CD14-positive monocyte (primary cell): Measurements from ENCODE around the gene DBR1. TPM values are rescaled to one million over a fixed set of nuclear protein-coding genes. Genes with fewer than 3 reads are reported as not detected.

Experiments
- DNase-seq, 3 donors: peaks; one replicate each; pipeline ENCODE4 v3.0.0-alpha.2; 2011 to 2022
- H2AFZ ChIP-seq: 2 replicates; pipeline ENCODE4 v1.6.0; 2012; ENCODE audit warnings: mild to moderate bottlenecking, low read depth, low read length, inconsistent platforms; ENCODE audit not compliant: insufficient read depth, poor library complexity, severe bottlenecking
- H3K27ac ChIP-seq, 2 donors: 1 replicate in 1 of 2; 2 replicates in 1 of 2; pipeline ENCODE4 v1.5.1; 2012 to 2013; ENCODE audit warnings: low read length in 2 of 2, control low read depth in 1 of 2, inconsistent platforms in 1 of 2, low read depth in 1 of 2, mild to moderate bottlenecking in 1 of 2
- H3K27me3 ChIP-seq, 2 donors: one replicate each; pipeline versions ENCODE4 v1.6.0 to v1.6.1; 2011 to 2013; ENCODE audit warnings: low read length in 2 of 2; ENCODE audit not compliant: control insufficient read depth in 2 of 2, insufficient read depth in 2 of 2
- H3K36me3 ChIP-seq, 2 donors: replicated peaks in 1 of 2; 1 replicate in 1 of 2; 2 replicates in 1 of 2; pipeline versions ENCODE4 v1.5.1 to v1.6.1; 2012 to 2013; ENCODE audit warnings: low read length in 2 of 2, control low read depth in 1 of 2, inconsistent platforms in 1 of 2, mild to moderate bottlenecking in 1 of 2; ENCODE audit not compliant: insufficient read depth in 2 of 2, control insufficient read depth in 1 of 2
- H3K4me1 ChIP-seq, 2 donors: 1 replicate in 1 of 2; 2 replicates in 1 of 2; pipeline versions ENCODE4 v1.5.1 to v1.6.1; 2012 to 2013; ENCODE audit warnings: low read length in 2 of 2, control low read depth in 1 of 2, inconsistent platforms in 1 of 2, mild to moderate bottlenecking in 1 of 2, moderate library complexity in 1 of 2; ENCODE audit not compliant: insufficient read depth in 2 of 2, control insufficient read depth in 1 of 2
- H3K4me2 ChIP-seq: replicated peaks from 2 replicates; pipeline ENCODE3; 2012; ENCODE audit warnings: low read length, moderate library complexity, mild to moderate bottlenecking; ENCODE audit not compliant: poor library complexity, severe bottlenecking; ENCODE audit errors: extremely low read depth
- H3K4me3 ChIP-seq, 3 experiments: fragments of 200-600 bp in 1 of 3; sonication (generic) in 1 of 3; replicated peaks in 1 of 3; 1 replicate in 2 of 3; 2 replicates in 1 of 3; pipeline ENCODE4 v1.5.1; 2011 to 2013; ENCODE audit warnings: low read length in 3 of 3, mild to moderate bottlenecking in 3 of 3, control low read depth in 2 of 3, low read depth in 2 of 3, inconsistent platforms in 1 of 3, moderate library complexity in 1 of 3
- H3K79me2 ChIP-seq: 2 replicates; pipeline ENCODE4 v1.6.0; 2012; ENCODE audit warnings: mild to moderate bottlenecking, control low read depth, inconsistent platforms, low read length, moderate library complexity; ENCODE audit not compliant: insufficient read depth
- H3K9ac ChIP-seq: 2 replicates; pipeline ENCODE4 v1.6.0; 2017; ENCODE audit warnings: low read length, mild to moderate bottlenecking; ENCODE audit not compliant: insufficient read depth, poor library complexity, severe bottlenecking
- H3K9me3 ChIP-seq, 2 donors: replicated peaks in 1 of 2; 1 replicate in 1 of 2; 2 replicates in 1 of 2; pipeline versions ENCODE4 v1.5.1 to v1.6.1; 2012 to 2013; ENCODE audit warnings: low read length in 2 of 2, control low read depth in 1 of 2; ENCODE audit not compliant: control insufficient read depth in 1 of 2, insufficient read depth in 1 of 2
- H4K20me1 ChIP-seq: 2 replicates; pipeline ENCODE4 v1.6.0; 2012; ENCODE audit warnings: mild to moderate bottlenecking, low read length, control low read depth, moderate library complexity; ENCODE audit not compliant: insufficient read depth
- H3K27ac Mint-ChIP-seq, 7 donors: one replicate each; pipeline ENCODE4 v1.8.0; 2020; ENCODE audit warnings: mild to moderate bottlenecking in 7 of 7, mixed read lengths in 7 of 7, moderate library complexity in 6 of 7, inconsistent platforms in 2 of 7
- H3K27me3 Mint-ChIP-seq, 3 donors: one replicate each; pipeline ENCODE4 v1.8.0; 2021 to 2022; ENCODE audit warnings: low read depth in 3 of 3, mild to moderate bottlenecking in 3 of 3, mixed read lengths in 3 of 3, moderate library complexity in 3 of 3, inconsistent platforms in 1 of 3
- H3K36me3 Mint-ChIP-seq, 2 donors: one replicate each; pipeline ENCODE4 v1.8.0; 2020; ENCODE audit warnings: mixed read lengths in 2 of 2, inconsistent platforms in 1 of 2, mild to moderate bottlenecking in 1 of 2
- H3K4me1 Mint-ChIP-seq: one replicate; pipeline ENCODE4 v1.8.0; 2020; ENCODE audit warnings: mild to moderate bottlenecking, mixed read lengths
- H3K4me3 Mint-ChIP-seq, 2 donors: one replicate each; pipeline ENCODE4 v1.8.0; 2020; ENCODE audit warnings: mild to moderate bottlenecking in 2 of 2, mixed read lengths in 2 of 2, moderate library complexity in 1 of 2
- H3K9me3 Mint-ChIP-seq, 7 donors: one replicate each; pipeline ENCODE4 v1.8.0; 2020 to 2022; ENCODE audit warnings: mixed read lengths in 7 of 7, mild to moderate bottlenecking in 6 of 7, moderate library complexity in 6 of 7, inconsistent platforms in 2 of 7
- WGBS: methylation state at CpG from one replicate; pipeline ENCODE4 v1.1.5; 2013; ENCODE audit warnings: missing lambda C conversion rate; ENCODE audit not compliant: insufficient coverage; 5-methylcytosine and 5-hydroxymethylcytosine counted together
- intact Hi-C, 2 donors: fragments of 100-400 bp; cut with micrococcal nuclease; formaldehyde crosslinking; loops; one replicate each; pipeline versions ENCODE4 v1.15.0 to v1.15.1; 2023
- polyA plus RNA-seq, 3 donors: library from polyadenylated mRNA; depleted of rRNA in 1 of 3; unstranded in 2 of 3; stranded (reverse) in 1 of 3; fragments of 300-500 nt in 2 of 3; fragments of >200 nt in 1 of 3; fragmentation: Illumina TruSeq in 2 of 3; gene quantifications; 1 replicate in 2 of 3; 2 replicates in 1 of 3; pipeline ENCODE4 v1.2.3, GENCODE V29; 2012 to 2021
- TF ChIP-seq, protein P1 (sequence below): fragments of 200-600 bp; IDR thresholded peaks from one replicate; pipeline ENCODE4 v1.8.0; 2022; ENCODE audit warnings: antibody characterized with exemption, mild to moderate bottlenecking

Gene DBR1
- polyA plus RNA-seq, 3 donors, result 4.8 to 7.5 (median 5.6) TPM

DNA sequence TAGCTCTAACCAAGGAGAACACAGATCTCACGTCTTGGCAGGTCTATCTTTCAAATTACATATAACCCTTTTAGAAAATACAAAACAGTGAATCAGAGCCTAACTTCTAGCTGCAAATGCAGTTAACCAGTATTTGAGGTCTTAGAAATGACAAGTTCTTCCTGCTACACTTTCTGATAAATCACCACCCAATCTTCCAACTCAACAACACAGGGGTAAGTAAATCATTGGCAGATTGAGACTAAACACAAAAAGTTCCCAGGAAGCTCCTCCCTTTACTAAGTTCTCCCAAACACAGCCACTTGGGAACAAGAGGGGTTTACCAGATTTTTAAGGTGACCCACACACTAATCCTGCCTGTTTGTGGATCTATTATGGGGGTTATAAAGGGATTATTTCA, 42.5 kb downstream of the DBR1 start, which contains the start of gene A4GNT:
TSS of gene A4GNT (minus strand) at position 152 of the 400 bp plus-strand sequence. CDS start 1,134 bp downstream, outside the sequence.
- TF ChIP-seq, protein P1, sequence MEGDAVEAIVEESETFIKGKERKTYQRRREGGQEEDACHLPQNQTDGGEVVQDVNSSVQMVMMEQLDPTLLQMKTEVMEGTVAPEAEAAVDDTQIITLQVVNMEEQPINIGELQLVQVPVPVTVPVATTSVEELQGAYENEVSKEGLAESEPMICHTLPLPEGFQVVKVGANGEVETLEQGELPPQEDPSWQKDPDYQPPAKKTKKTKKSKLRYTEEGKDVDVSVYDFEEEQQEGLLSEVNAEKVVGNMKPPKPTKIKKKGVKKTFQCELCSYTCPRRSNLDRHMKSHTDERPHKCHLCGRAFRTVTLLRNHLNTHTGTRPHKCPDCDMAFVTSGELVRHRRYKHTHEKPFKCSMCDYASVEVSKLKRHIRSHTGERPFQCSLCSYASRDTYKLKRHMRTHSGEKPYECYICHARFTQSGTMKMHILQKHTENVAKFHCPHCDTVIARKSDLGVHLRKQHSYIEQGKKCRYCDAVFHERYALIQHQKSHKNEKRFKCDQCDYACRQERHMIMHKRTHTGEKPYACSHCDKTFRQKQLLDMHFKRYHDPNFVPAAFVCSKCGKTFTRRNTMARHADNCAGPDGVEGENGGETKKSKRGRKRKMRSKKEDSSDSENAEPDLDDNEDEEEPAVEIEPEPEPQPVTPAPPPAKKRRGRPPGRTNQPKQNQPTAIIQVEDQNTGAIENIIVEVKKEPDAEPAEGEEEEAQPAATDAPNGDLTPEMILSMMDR, result no peak
- intact Hi-C loops, result loop anchor here (5.0 to 10.0 kb wide), 2 partner anchors 55 to 93 kb away; partner anchors contain the start of gene ARMC8 (in 1 of the 2)
- H3K4me3 Mint-ChIP-seq, result no peak within 1 kb of the TSS
- Histone ChIP-seq H3K4me2 (no peak within 1 kb of the TSS), H3K9me3 (no peaks in the 10 kb centered on the region), H2AFZ (no peak within 1 kb of the TSS), H3K27me3 (no peaks in the 10 kb centered on the region), H3K36me3 (no peaks in the 10 kb centered on the region), H3K27ac (no peak within 1 kb of the TSS), H3K4me3 (no peak within 1 kb of the TSS), H3K79me2 (no peaks in the 10 kb centered on the region), H3K9ac (no peak within 1 kb of the TSS), H3K4me1 (peaks cover 40% of the 10 kb centered on the region in 2 donors), H4K20me1 (no peaks in the 10 kb centered on the region)
- no peak within 1 kb of the TSS for H3K27ac Mint-ChIP-seq
- H3K9me3 Mint-ChIP-seq, result peaks cover 0 to 2% (median 0%) of the 10 kb centered on the region in 7 donors
- no peak for DNase-seq
- WGBS, result no CpG with 5 or more reads among the region's 1 CpG
- no peaks in the 10 kb centered on the region for H3K36me3 Mint-ChIP-seq
- H3K4me1 Mint-ChIP-seq, result peaks cover 40% of the 10 kb centered on the region
- peaks cover 0 to 2% (median 1%) of the 10 kb centered on the region in 3 donors for H3K27me3 Mint-ChIP-seq

DNA sequence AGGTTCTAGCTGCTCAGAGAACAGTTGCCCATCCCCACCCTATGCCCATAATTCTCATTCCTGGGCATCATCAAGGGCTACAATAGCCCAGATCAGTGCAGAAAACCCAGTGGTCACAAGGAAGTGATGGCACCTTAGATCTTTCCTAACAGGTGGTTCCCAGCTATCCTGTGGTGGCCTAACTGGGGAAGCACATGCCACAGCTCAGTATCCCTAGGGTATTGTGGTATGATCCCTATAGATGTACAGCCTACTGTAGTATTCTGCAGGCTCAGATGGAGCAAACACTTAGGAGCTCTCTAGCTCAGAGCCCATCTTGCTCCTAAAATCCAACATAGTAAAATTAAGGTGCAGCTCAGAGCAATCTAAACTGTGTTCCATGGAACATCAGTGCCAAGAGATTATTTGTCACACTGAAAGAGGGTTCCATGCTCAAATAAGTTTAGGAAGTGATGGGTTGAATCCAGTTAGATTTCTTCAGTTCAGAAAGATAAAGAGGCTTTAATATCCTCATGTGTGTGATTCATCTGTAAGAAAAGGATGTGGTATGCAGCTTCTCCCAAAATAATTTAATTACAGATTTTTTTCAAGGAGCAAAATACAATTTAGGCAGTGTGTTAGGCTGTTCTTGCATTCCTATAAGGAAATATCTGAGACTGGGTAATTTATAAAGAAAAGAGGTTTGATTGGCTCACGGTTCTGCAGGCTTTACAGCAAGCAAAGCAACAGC, 46.9 kb downstream of the DBR1 start:
- TF ChIP-seq, protein P1, result no peak
- Histone ChIP-seq H3K36me3 (no peaks in the 10 kb centered on the region), H2AFZ (no peak overlapping the region), H3K79me2 (no peaks in the 10 kb centered on the region), H3K27ac (no peak overlapping the region), H3K4me1 (peaks cover 30 to 32% of the 10 kb centered on the region in 2 donors), H4K20me1 (no peaks in the 10 kb centered on the region), H3K9me3 (peaks cover 2 to 3% of the 10 kb centered on the region in 2 donors), H3K4me3 (no peak overlapping the region), H3K27me3 (no peaks in the 10 kb centered on the region), H3K4me2 (no peak overlapping the region), H3K9ac (no peak overlapping the region)
- Mint-ChIP-seq H3K27ac (no peak overlapping the region), H3K27me3 (peaks cover 0 to 1% (median 0%) of the 10 kb centered on the region in 3 donors), H3K9me3 (peaks cover 0 to 2% (median 0%) of the 10 kb centered on the region in 7 donors), H3K36me3 (peaks cover 0 to 2% of the 10 kb centered on the region in 2 donors), H3K4me1 (peaks cover 27% of the 10 kb centered on the region), H3K4me3 (no peak overlapping the region)
- intact Hi-C loops, result no loop called here
- no peak for DNase-seq
- 100% methylated on average over 1 of the region's 1 CpG for WGBS
